NCI-H1694 treated with DMSO at 0.1 percent for 48 hours (cell line): Measurements from ENCODE around the gene OSBPL5.
"Not testable (repeated sequence)": the region's sequence is repeated elsewhere in the genome, so short reads cannot be mapped to it uniquely, and the experiment has no call there.

Source experiments
- DNase-seq: peaks from one replicate; lab custom pipeline; 2025; lab: John Stamatoyannopoulos, UW

The OSBPL5 gene

GRCh38 chr11:3120071-3120792 lies 44.9 kb downstream of the OSBPL5 start:
- no peak for DNase-seq

GRCh38 chr11:3119141-3119821 lies 45.8 kb downstream of the OSBPL5 start:
- DNase-seq, result no peak

- no peak for DNase-seq
These were observed 49.8 kb downstream of the OSBPL5 start for GRCh38 chr11:3115321-3115720.

GRCh38 chr11:3113661-3114060 lies 51.4 kb downstream of the OSBPL5 start:
- DNase-seq, result not testable (repeated sequence)

GRCh38 chr11:3111919-3112690 lies 53.0 kb downstream of the OSBPL5 start:
- no peak for DNase-seq

- no peak for DNase-seq
These were observed 53.6 kb downstream of the OSBPL5 start for GRCh38 chr11:3111466-3111865.

- no peak for DNase-seq
These were observed 55.0 kb downstream of the OSBPL5 start for GRCh38 chr11:3109921-3110706.

GRCh38 chr11:3109434-3109833 lies 55.7 kb downstream of the OSBPL5 start:
- no peak for DNase-seq

GRCh38 chr11:3108183-3108721 lies 56.9 kb downstream of the OSBPL5 start:
- no peak for DNase-seq

- DNase-seq, result no peak
These were observed 57.4 kb downstream of the OSBPL5 start for GRCh38 chr11:3107608-3108182.

- DNase-seq, result no peak
These were observed 58.2 kb downstream of the OSBPL5 start for GRCh38 chr11:3106736-3107524.

GRCh38 chr11:3105791-3106735 lies 59.0 kb downstream of the OSBPL5 start:
- no peak for DNase-seq

- DNase-seq, result no peak
These were observed 59.9 kb downstream of the OSBPL5 start for GRCh38 chr11:3104961-3105790.

- DNase-seq, result no peak
These were observed 60.9 kb downstream of the OSBPL5 start for GRCh38 chr11:3104051-3104714.

- DNase-seq, result no peak
These were observed 62.0 kb downstream of the OSBPL5 start for GRCh38 chr11:3103076-3103475.

GRCh38 chr11:3102641-3102921 lies 62.5 kb downstream of the OSBPL5 start:
- no peak for DNase-seq

- no peak for DNase-seq
These were observed 63.0 kb downstream of the OSBPL5 start for GRCh38 chr11:3101921-3102640.

GRCh38 chr11:3099178-3099577 lies 65.9 kb downstream of the OSBPL5 start:
- no peak for DNase-seq
